ENCODE data around the gene SVOP.

The SVOP gene

DNA sequence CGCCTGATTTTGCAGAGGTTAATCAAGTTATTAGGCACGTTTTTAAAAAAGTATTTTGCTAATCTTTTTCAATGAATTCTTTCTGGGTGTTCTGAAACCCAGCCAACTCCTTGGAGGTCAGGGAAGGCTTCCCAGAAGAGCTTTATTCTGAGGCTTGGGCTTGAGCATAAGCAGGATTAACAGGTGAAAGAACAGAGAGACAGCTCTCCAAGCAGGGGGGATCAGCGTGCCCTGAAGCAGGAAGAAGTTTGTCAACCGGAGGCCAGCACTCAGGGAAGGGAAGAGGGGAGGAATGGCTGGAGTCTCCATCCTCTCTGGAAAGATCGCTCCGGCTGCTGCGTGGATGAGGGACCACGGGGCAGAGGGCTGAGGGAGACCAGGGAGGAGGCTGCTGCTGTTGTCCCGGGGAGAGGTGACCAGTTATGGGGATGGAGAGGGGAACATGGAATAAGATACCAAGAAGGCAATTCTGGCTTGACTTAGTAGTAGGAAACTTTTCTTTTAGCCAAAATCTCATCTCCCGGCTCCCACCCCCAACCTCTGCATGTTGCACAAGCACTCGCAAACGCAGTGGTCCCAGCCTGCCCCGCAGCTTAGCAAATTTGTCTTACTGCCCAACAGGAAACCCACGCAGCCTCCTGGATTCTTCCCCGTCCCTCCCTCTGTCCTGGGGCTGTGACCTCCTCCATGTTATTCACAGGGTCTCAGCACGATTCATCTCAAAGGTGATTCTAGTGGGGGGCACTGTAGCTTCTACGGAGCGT, 162.4 kb downstream of the SVOP start:
- H3K4me3 ChIP-seq (ENCODE audit: low read length) = peak overlapping the region; percentile 58; the same call in 1 of the 2 replicates
- no peak for TF ChIP-seq ZNF274 (IDR thresholded peaks at IDR 0.05; ENCODE audit: low read depth, low read length)

All from GM08714 (cell line).